Dedifferentiated amniotic fluid mesenchymal stem cell (primary cell): Measurements from ENCODE around the gene RAB4B.
A peak's percentile ranks its signal among the peaks of the same experiment; 100 is the strongest.
"Not testable (repeated sequence)": the region's sequence is repeated elsewhere in the genome, so short reads cannot be mapped to it uniquely, and the experiment has no call there.

ENCODE experiments used
- DNase-seq: peaks from one replicate; pipeline ENCODE4 v3.0.0-alpha.2; 2016; ENCODE audit errors: extremely low spot score

The RAB4B gene

GRCh38 chr19:40780582-40780981, 2.5 kb downstream of the RAB4B start:
- DNase-seq, result no peak

- DNase-seq, result no peak
Measured at GRCh38 chr19:40781140-40781539, 3.1 kb downstream of the RAB4B start.

GRCh38 chr19:40783711-40784110, 5.7 kb downstream of the RAB4B start:
- DNase-seq, result no peak

- DNase-seq, result not testable (repeated sequence)
Measured at GRCh38 chr19:40784146-40784545, 6.1 kb downstream of the RAB4B start.

- DNase-seq, result no peak
Measured at GRCh38 chr19:40785526-40785925, 7.5 kb downstream of the RAB4B start.

GRCh38 chr19:40786060-40787037, 8.3 kb downstream of the RAB4B start:
- no peak for DNase-seq

GRCh38 chr19:40791349-40791748, 13.3 kb downstream of the RAB4B start:
- DNase-seq, result no peak

- DNase-seq, result no peak
Measured at GRCh38 chr19:40791996-40792395, 13.9 kb downstream of the RAB4B start.

- no peak for DNase-seq
Measured at GRCh38 chr19:40797166-40797962, 19.3 kb downstream of the RAB4B start.

- no peak for DNase-seq
Measured at GRCh38 chr19:40797963-40798682, 20.1 kb downstream of the RAB4B start.

GRCh38 chr19:40798683-40799557, 20.9 kb downstream of the RAB4B start, which contains the start of gene EGLN2:
EGLN2 (plus strand) TSS chr19:40799191; CDS start chr19:40800573, 1,382 bp downstream.
- peak; percentile 99 for DNase-seq

GRCh38 chr19:40799558-40800338, 21.7 kb downstream of the RAB4B start:
- DNase-seq, result no peak

- DNase-seq, result no peak
Measured at GRCh38 chr19:40800339-40800996, 22.4 kb downstream of the RAB4B start.

GRCh38 chr19:40800997-40801377, 22.9 kb downstream of the RAB4B start:
- DNase-seq, result no peak

- no peak for DNase-seq
Measured at GRCh38 chr19:40801426-40802299, 23.6 kb downstream of the RAB4B start.

- no peak for DNase-seq
Measured at GRCh38 chr19:40802300-40803169, 24.5 kb downstream of the RAB4B start.

GRCh38 chr19:40803170-40803856, 25.3 kb downstream of the RAB4B start:
- no peak for DNase-seq
